A673 (cell line): ENCODE results near the gene SLC39A9. TPM values are rescaled to one million over a fixed set of nuclear protein-coding genes. Genes with fewer than 3 reads are reported as not detected.

Source experiments
- BruUV-seq: library from RNA; stranded (reverse); fragments of 400-500 nt; replicated peaks from 2 replicates; lab custom pipeline; 2021; lab: Mats Ljungman, UMichigan
- CTCF ChIA-PET: fragments of 300-600 bp; sonication (Branson Sonifier 250); formaldehyde crosslinking; loops from one replicate; lab custom pipeline; 2022; ENCODE audit warnings: antibody characterized with exemption; lab: Charles Lee
- POLR2A ChIA-PET: fragments of 300-600 bp; sonication (Branson Sonifier 250); formaldehyde crosslinking; loops from one replicate; lab custom pipeline; 2022; ENCODE audit warnings: antibody characterized with exemption; ENCODE audit not compliant: low non-redundant PET; lab: Charles Lee
- DNase-seq: peaks from one replicate; pipeline ENCODE4 v3.0.0-alpha.2; 2015; ENCODE audit warnings: low spot score
- H3K27ac ChIP-seq: fragments of 200-600 bp; sonication (generic); 2 replicates; pipeline ENCODE4 v1.5.1; 2016; ENCODE audit warnings: mixed run types, low read depth, mild to moderate bottlenecking, mixed read lengths, antibody characterized with exemption, low read length; ENCODE audit not compliant: poor library complexity, severe bottlenecking
- H3K27me3 ChIP-seq: fragments of 200-600 bp; sonication (generic); replicated peaks from 2 replicates; pipeline ENCODE4 v1.6.1; 2017; ENCODE audit warnings: mixed run types, low read depth, mild to moderate bottlenecking, mixed read lengths, antibody characterized with exemption, low read length; ENCODE audit not compliant: insufficient read depth, poor library complexity
- H3K36me3 ChIP-seq: fragments of 200-600 bp; sonication (generic); 2 replicates; pipeline ENCODE4 v1.6.1; 2016; ENCODE audit warnings: mixed run types, mild to moderate bottlenecking, mixed read lengths, antibody characterized with exemption, low read length; ENCODE audit not compliant: insufficient read depth, poor library complexity, severe bottlenecking
- H3K4me1 ChIP-seq: fragments of 200-600 bp; sonication (generic); 2 replicates; pipeline ENCODE4 v1.6.1; 2017; ENCODE audit warnings: mixed run types, mild to moderate bottlenecking, mixed read lengths, antibody characterized with exemption, low read length; ENCODE audit not compliant: insufficient read depth, poor library complexity, severe bottlenecking
- H3K4me3 ChIP-seq: fragments of 200-600 bp; sonication (generic); 2 replicates; pipeline ENCODE4 v1.5.1; 2016; ENCODE audit warnings: low read depth, mixed run types, mild to moderate bottlenecking, mixed read lengths, low read length; ENCODE audit not compliant: poor library complexity, severe bottlenecking
- H3K9me3 ChIP-seq: fragments of 200-600 bp; sonication (generic); 2 replicates; pipeline ENCODE4 v1.6.1; 2016; ENCODE audit warnings: mixed run types, low read depth, mild to moderate bottlenecking, mixed read lengths, antibody characterized with exemption, low read length; ENCODE audit not compliant: poor library complexity, severe bottlenecking
- CTCF ChIP-seq: fragments of 300-800, 200-600 bp; sonication (generic); conservative IDR thresholded peaks from 2 replicates; pipeline ENCODE4 v1.5.1; 2017; ENCODE audit warnings: low read depth, mild to moderate bottlenecking, antibody characterized with exemption, low read length, moderate library complexity, mixed read lengths
- EZH2 ChIP-seq: fragments of 200-600 bp; sonication (generic); IDR thresholded peaks from 2 replicates; pipeline ENCODE4 v1.6.1; 2017; ENCODE audit warnings: borderline replicate concordance, low read depth, mild to moderate bottlenecking, mixed read lengths, antibody characterized with exemption, low read length; ENCODE audit not compliant: poor library complexity, severe bottlenecking
- intact Hi-C: fragments of 100-400 bp; cut with micrococcal nuclease; formaldehyde crosslinking; loops from one replicate; pipeline ENCODE4 v1.10.0; 2022; ENCODE audit not compliant: unreplicated experiment
- total RNA-seq: library from RNA; stranded (reverse); gene quantifications from 2 replicates; pipeline ENCODE4 v1.2.3, GENCODE V29; 2021

Gene SLC39A9
- total RNA-seq, 1 experiment from 2014 or later, result 59.2 TPM

- CTCF ChIA-PET, result no interaction called here
- TF ChIP-seq EZH2 (no peak), CTCF (no peak)
- Histone ChIP-seq H3K4me1 (no peaks in the 10 kb centered on the region), H3K4me3 (no peak overlapping the region), H3K36me3 (no peaks in the 10 kb centered on the region), H3K27me3 (no peaks in the 10 kb centered on the region), H3K27ac (no peak overlapping the region), H3K9me3 (no peaks in the 10 kb centered on the region)
- intact Hi-C loops, result no loop called here
- POLR2A ChIA-PET, result no interaction called here
- no TSS peak for BruUV-seq
- no peak for DNase-seq
Measured at GRCh38 chr14:69471916-69472315, 73.4 kb downstream of the SLC39A9 start.

- no peaks in the 10 kb centered on the region for H3K36me3 ChIP-seq
- H3K9me3 ChIP-seq, result no peaks in the 10 kb centered on the region
- DNase-seq, result no peak
- no peaks in the 10 kb centered on the region for H3K4me1 ChIP-seq
- BruUV-seq, result no TSS peak
- ChIA-PET POLR2A (no interaction called here), CTCF (no interaction called here)
- H3K27ac ChIP-seq, result no peak overlapping the region
- intact Hi-C loops, result no loop called here
- no peak for TF ChIP-seq CTCF
- no peak for TF ChIP-seq EZH2
- no peaks in the 10 kb centered on the region for H3K27me3 ChIP-seq
- H3K4me3 ChIP-seq, result no peak overlapping the region
Measured at GRCh38 chr14:69473260-69473659, 74.8 kb downstream of the SLC39A9 start.

- no TSS peak for BruUV-seq
- H3K9me3 ChIP-seq, result no peaks in the 10 kb centered on the region
- H3K4me1 ChIP-seq, result no peaks in the 10 kb centered on the region
- TF ChIP-seq CTCF (no peak), EZH2 (no peak)
- H3K36me3 ChIP-seq, result no peaks in the 10 kb centered on the region
- H3K4me3 ChIP-seq, result no peak overlapping the region
- H3K27ac ChIP-seq, result no peak overlapping the region
- no peak for DNase-seq
- ChIA-PET POLR2A (no interaction called here), CTCF (interaction anchor here (1.2 kb wide), 1 partner anchor 14 kb away, joined by 3 read pairs; no protein-coding TSS in a partner anchor)
- no peaks in the 10 kb centered on the region for H3K27me3 ChIP-seq
- intact Hi-C loops, result no loop called here
Measured at GRCh38 chr14:69473946-69474345, 75.5 kb downstream of the SLC39A9 start.
